NB4 (cell line): Measurements from ENCODE around the gene TLK1.

Experiments
- DNase-seq: peaks from one replicate; pipeline ENCODE4 v3.0.0; 2010; ENCODE audit warnings: low read depth
- H3K4me3 ChIP-seq: one replicate; pipeline ENCODE4 v1.5.1; 2011; ENCODE audit warnings: mild to moderate bottlenecking, low read depth, low read length, moderate library complexity
- CTCF ChIP-seq: IDR thresholded peaks from one replicate; pipeline ENCODE4 v1.5.1; 2012; ENCODE audit warnings: low read depth, low read length
- MAX ChIP-seq: IDR thresholded peaks from 2 replicates; pipeline ENCODE4 v1.6.1; 2011; ENCODE audit warnings: low read depth, low read length
- MYC ChIP-seq: IDR thresholded peaks from 2 replicates; pipeline ENCODE4 v1.6.1; 2011; ENCODE audit warnings: low read depth, low read length
- POLR2A ChIP-seq: IDR thresholded peaks from 2 replicates; pipeline ENCODE4 v1.6.1; 2011; ENCODE audit warnings: mild to moderate bottlenecking; ENCODE audit not compliant: insufficient read length; ENCODE audit errors: extremely low read depth

Gene TLK1

GRCh38 chr2:171042253-171042969 is 118.3 kb downstream of the TLK1 start:
- no peak overlapping the region for H3K4me3 ChIP-seq
- DNase-seq: no peak
- TF ChIP-seq MAX: no peak
- no peak for TF ChIP-seq MYC
- no peak for TF ChIP-seq CTCF
- TF ChIP-seq POLR2A: no peak

- TF ChIP-seq MAX: no peak
- TF ChIP-seq POLR2A: no peak
- TF ChIP-seq MYC: no peak
- no peak for TF ChIP-seq CTCF
- DNase-seq: no peak
- H3K4me3 ChIP-seq: no peak overlapping the region
Observed at GRCh38 chr2:171036532-171036931, 124.2 kb downstream of the TLK1 start.

- H3K4me3 ChIP-seq: no peak overlapping the region
- DNase-seq: no peak
- no peak for TF ChIP-seq CTCF
- TF ChIP-seq MYC: no peak
- no peak for TF ChIP-seq POLR2A
Observed at GRCh38 chr2:171034315-171034714, 126.4 kb downstream of the TLK1 start.

GRCh38 chr2:171025214-171025613 is 135.5 kb downstream of the TLK1 start:
- TF ChIP-seq POLR2A (no peak), MAX (no peak), CTCF (no peak), MYC (no peak)
- DNase-seq: no peak
- H3K4me3 ChIP-seq: no peak overlapping the region

GRCh38 chr2:171018522-171018921 is 142.2 kb downstream of the TLK1 start:
- TF ChIP-seq CTCF (no peak), MYC (no peak), MAX (no peak)
- H3K4me3 ChIP-seq: no peak overlapping the region
- DNase-seq: no peak

GRCh38 chr2:171016125-171016524 is 144.6 kb downstream of the TLK1 start:
- no peak overlapping the region for H3K4me3 ChIP-seq
- no peak for TF ChIP-seq CTCF
- no peak for TF ChIP-seq POLR2A
- no peak for TF ChIP-seq MYC
- no peak for TF ChIP-seq MAX
- no peak for DNase-seq
